CD4-positive, alpha-beta T cell (primary cell): ENCODE measurements around the gene WDR91. TPM values are rescaled to one million over a fixed set of nuclear protein-coding genes. Genes with fewer than 3 reads are reported as not detected.

Experiments used
- ATAC-seq: fragments of 200-7000 bp; cut with Tn5 transposase; one replicate; pipeline ENCODE4 v1.10.0; 2022; ENCODE audit warnings: mild to moderate bottlenecking; ENCODE audit not compliant: poor library complexity
- CTCF ChIA-PET: fragments of 350-600 bp; sonication (Branson Sonifier 250); formaldehyde crosslinking; loops from one replicate; lab custom pipeline; 2021; ENCODE audit warnings: antibody characterized with exemption, inconsistent platforms; lab: Charles Lee
- POLR2A ChIA-PET: fragments of 350-600 bp; sonication (Branson Sonifier 250); formaldehyde crosslinking; loops from one replicate; lab custom pipeline; 2021; ENCODE audit warnings: antibody characterized with exemption, inconsistent platforms; lab: Charles Lee
- DNase-seq, 14 experiments: peaks; one replicate each; pipeline ENCODE4 v3.0.0-alpha.2; 2013 to 2020; ENCODE audit warnings: mixed read lengths in 2 of 14
- H3K27ac ChIP-seq, 2 donors: one replicate each; pipeline versions ENCODE4 v1.5.1 to v1.7.0; 2013; ENCODE audit warnings: low read length in 2 of 2, low read depth in 1 of 2, mild to moderate bottlenecking in 1 of 2
- H3K27me3 ChIP-seq, 2 experiments: 1 replicate in 1 of 2; 2 replicates in 1 of 2; pipeline versions ENCODE4 v1.6.1 to v1.7.0; 2013; ENCODE audit warnings: low read length in 2 of 2, control low read depth in 1 of 2, mild to moderate bottlenecking in 1 of 2, moderate library complexity in 1 of 2; ENCODE audit not compliant: insufficient read depth in 2 of 2, control insufficient read depth in 1 of 2
- H3K36me3 ChIP-seq: one replicate; pipeline ENCODE4 v1.6.1; 2013; ENCODE audit warnings: low read length, control low read depth; ENCODE audit not compliant: insufficient read depth
- H3K4me1 ChIP-seq: one replicate; pipeline ENCODE4 v1.6.1; 2013; ENCODE audit warnings: low read length, control low read depth; ENCODE audit not compliant: insufficient read depth
- H3K4me3 ChIP-seq: one replicate; pipeline ENCODE4 v1.5.1; 2013; ENCODE audit warnings: mild to moderate bottlenecking, low read length, moderate library complexity
- H3K9me3 ChIP-seq, 2 experiments: 1 replicate in 1 of 2; 2 replicates in 1 of 2; pipeline versions ENCODE4 v1.6.1 to v1.7.0; 2013; ENCODE audit warnings: low read length in 2 of 2, mild to moderate bottlenecking in 2 of 2, control low read depth in 1 of 2, moderate library complexity in 1 of 2; ENCODE audit not compliant: control insufficient read depth in 1 of 2, insufficient read depth in 1 of 2
- H3K27ac Mint-ChIP-seq: one replicate; pipeline ENCODE4 v1.8.0; 2020; ENCODE audit warnings: mixed read lengths
- H3K27me3 Mint-ChIP-seq: one replicate; pipeline ENCODE4 v1.8.0; 2021; ENCODE audit warnings: mixed read lengths
- H3K36me3 Mint-ChIP-seq: one replicate; pipeline ENCODE4 v1.8.0; 2021; ENCODE audit warnings: low read depth, mixed read lengths
- H3K4me1 Mint-ChIP-seq: one replicate; pipeline ENCODE4 v1.8.0; 2021; ENCODE audit warnings: low read depth, mixed read lengths
- H3K4me3 Mint-ChIP-seq: one replicate; pipeline ENCODE4 v1.8.0; 2020; ENCODE audit warnings: mild to moderate bottlenecking, mixed read lengths
- H3K9me3 Mint-ChIP-seq: one replicate; pipeline ENCODE4 v1.8.0; 2020; ENCODE audit warnings: mixed read lengths
- CTCF ChIP-seq: fragments of 200-600 bp; IDR thresholded peaks from one replicate; pipeline ENCODE4 v1.8.0; 2022; ENCODE audit warnings: antibody characterized with exemption, mild to moderate bottlenecking
- intact Hi-C, 2 experiments: fragments of 100-400 bp; cut with DNase I in 1 of 2; cut with micrococcal nuclease in 1 of 2; formaldehyde crosslinking; loops; one replicate each; pipeline versions ENCODE4 v1.15.1 to v1.9.0; 2023 to 2025; cut with DNase I, micrococcal nuclease
- total RNA-seq, 174 experiments: library from RNA in 2 of 174; stranded (reverse) in 2 of 174; gene quantifications; one replicate each; pipeline ENCODE4 v1.2.3 and lab custom pipeline; 2021 to 2026

WDR91 gene
- total RNA-seq, 2 experiments from 2014 or later, result 39.9 to 41.7 TPM

GRCh38 chr7:135185471-135186260 lies 25.7 kb downstream of the WDR91 start:
- Mint-ChIP-seq H3K36me3 (peaks cover 95% of the 10 kb centered on the region), H3K9me3 (peaks cover 19% of the 10 kb centered on the region), H3K4me3 (no peak overlapping the region), H3K27me3 (no peaks in the 10 kb centered on the region), H3K27ac (no peak overlapping the region), H3K4me1 (no peaks in the 10 kb centered on the region)
- no peaks in the 10 kb centered on the region for H3K27me3 ChIP-seq
- H3K4me1 ChIP-seq, result no peaks in the 10 kb centered on the region
- TF ChIP-seq CTCF, result no peak
- H3K9me3 ChIP-seq, result peaks cover 14 to 30% of the 10 kb centered on the region in 2 experiments
- ChIA-PET POLR2A (no interaction called here), CTCF (interaction anchor here (0.8 kb wide), 1 partner anchor 15 kb away, joined by 3 read pairs; the partner anchor contains the start of gene CYREN)
- intact Hi-C loops, result no loop called here
- no peak for ATAC-seq
- H3K4me3 ChIP-seq, result no peak overlapping the region
- peaks cover 70% of the 10 kb centered on the region for H3K36me3 ChIP-seq
- DNase-seq, result no peak
- no peak overlapping the region for H3K27ac ChIP-seq

GRCh38 chr7:135184254-135184841 lies 27.0 kb downstream of the WDR91 start:
- no peaks in the 10 kb centered on the region for H3K4me1 Mint-ChIP-seq
- no peak overlapping the region for H3K27ac Mint-ChIP-seq
- ATAC-seq (no peak), DNase-seq (no peak)
- ChIA-PET POLR2A (no interaction called here), CTCF (interaction anchor here (0.7 kb wide), 1 partner anchor 12 kb away, joined by 3 read pairs; no protein-coding TSS in a partner anchor)
- H3K36me3 Mint-ChIP-seq, result peaks cover 92% of the 10 kb centered on the region
- H3K27me3 Mint-ChIP-seq, result no peaks in the 10 kb centered on the region
- Histone ChIP-seq H3K36me3 (peaks cover 65% of the 10 kb centered on the region), H3K4me1 (no peaks in the 10 kb centered on the region), H3K9me3 (peaks cover 15 to 42% of the 10 kb centered on the region in 2 experiments), H3K27me3 (no peaks in the 10 kb centered on the region), H3K4me3 (no peak overlapping the region), H3K27ac (no peak overlapping the region)
- intact Hi-C loops, result no loop called here
- TF ChIP-seq CTCF, result no peak
- H3K9me3 Mint-ChIP-seq, result peaks cover 22% of the 10 kb centered on the region
- H3K4me3 Mint-ChIP-seq, result no peak overlapping the region

GRCh38 chr7:135183478-135183877 lies 27.8 kb downstream of the WDR91 start:
- H3K27ac Mint-ChIP-seq, result no peak overlapping the region
- H3K27me3 ChIP-seq, result no peaks in the 10 kb centered on the region
- no peaks in the 10 kb centered on the region for H3K4me1 Mint-ChIP-seq
- CTCF ChIA-PET, result no interaction called here
- H3K27me3 Mint-ChIP-seq, result no peaks in the 10 kb centered on the region
- H3K9me3 ChIP-seq, result peaks cover 18 to 42% of the 10 kb centered on the region in 2 experiments
- POLR2A ChIA-PET, result no interaction called here
- intact Hi-C loops, result no loop called here
- DNase-seq (no peak), ATAC-seq (no peak)
- H3K27ac ChIP-seq, result no peak overlapping the region
- peaks cover 27% of the 10 kb centered on the region for H3K9me3 Mint-ChIP-seq
- no peak overlapping the region for H3K4me3 Mint-ChIP-seq
- peaks cover 56% of the 10 kb centered on the region for H3K36me3 ChIP-seq
- H3K36me3 Mint-ChIP-seq, result peaks cover 92% of the 10 kb centered on the region
- no peak for TF ChIP-seq CTCF
- no peaks in the 10 kb centered on the region for H3K4me1 ChIP-seq
- no peak overlapping the region for H3K4me3 ChIP-seq
